Kidney (tissue), 14 donors: ENCODE data around the gene ANGPTL7. TPM values are rescaled to one million over a fixed set of nuclear protein-coding genes. Genes with fewer than 3 reads are reported as not detected.

Experiments
- DNase-seq, 5 donors: peaks; one replicate each; pipeline ENCODE4 v3.0.0-alpha.2; 2013 to 2020
- FAIRE-seq: peaks from 2 replicates; lab custom pipeline; 2012; peaks lifted over from hg19 to GRCh38; lab: Jason Lieb, UNC
- H3K27ac ChIP-seq, 2 donors: one replicate each; pipeline ENCODE4 v1.7.0; 2013; ENCODE audit warnings: low read depth in 2 of 2, low read length in 2 of 2, inconsistent platforms in 1 of 2
- H3K27me3 ChIP-seq: one replicate; pipeline ENCODE4 v1.7.1; 2013; ENCODE audit warnings: low read length, inconsistent platforms; ENCODE audit not compliant: control insufficient read depth, insufficient read depth
- H3K36me3 ChIP-seq, 3 donors: one replicate each; pipeline versions ENCODE4 v1.7.0 to v1.7.1; 2013; ENCODE audit warnings: low read length in 3 of 3, control low read depth in 1 of 3, inconsistent platforms in 1 of 3; ENCODE audit not compliant: insufficient read depth in 3 of 3, control insufficient read depth in 2 of 3
- H3K4me1 ChIP-seq, 3 donors: one replicate each; pipeline versions ENCODE4 v1.7.0 to v1.7.1; 2013; ENCODE audit warnings: low read length in 3 of 3, inconsistent platforms in 1 of 3, low read depth in 1 of 3; ENCODE audit not compliant: control insufficient read depth in 2 of 3, insufficient read depth in 2 of 3
- H3K4me3 ChIP-seq, 3 donors: one replicate each; pipeline versions ENCODE4 v1.7.0 to v1.8.1; 2013; ENCODE audit warnings: low read length in 3 of 3, control low read depth in 1 of 3, inconsistent platforms in 1 of 3
- H3K9ac ChIP-seq, 3 donors: one replicate each; pipeline versions ENCODE4 v1.7.0 to v1.7.1; 2013; ENCODE audit warnings: low read length in 3 of 3, control low read depth in 1 of 3, inconsistent platforms in 1 of 3
- H3K9me3 ChIP-seq, 3 donors: one replicate each; pipeline versions ENCODE4 v1.7.0 to v1.7.1; 2013; ENCODE audit warnings: low read length in 3 of 3, control low read depth in 1 of 3, inconsistent platforms in 1 of 3; ENCODE audit not compliant: control insufficient read depth in 2 of 3, insufficient read depth in 1 of 3
- CTCF ChIP-seq: IDR thresholded peaks from 3 replicates; pipeline ENCODE4 v1.5.1; 2012; ENCODE audit warnings: mild to moderate bottlenecking, moderate library complexity, borderline replicate concordance; ENCODE audit not compliant: insufficient read depth; ENCODE audit errors: extremely low read depth
- intact Hi-C: fragments of 100-400 bp; cut with DNase I; formaldehyde crosslinking; loops from one replicate; pipeline ENCODE4 v1.11.1; 2022
- polyA plus RNA-seq: library from polyadenylated mRNA; stranded (reverse); fragments of 350-450 nt; fragmentation: Illumina TruSeq; extraction: RNeasy Lipid Tissue Mini Kit (QIAGEN cat#74804); gene quantifications from one replicate; pipeline ENCODE4 v1.2.3, GENCODE V29; 2014; ENCODE audit warnings: low read depth, low replicate concordance; ENCODE audit not compliant: insufficient read depth
- total RNA-seq: library from RNA; stranded (reverse); fragmentation: NEBNext Ultra II Directional; extraction: Animal tissue kit (Norgen Biotek cat#: 25700); gene quantifications from one replicate; pipeline ENCODE4 v1.2.1, GENCODE V29; 2021
- donor health status: control.
- donor health status: control.
- donor health status: control.
- donor health status: control.
- donor health status: control.
- donor health status: DM: yes; HTN: yes; CAD: no.
- donor health status: Normal renal cell carcinoma (clear cell type).

Gene ANGPTL7
- total and polyA plus RNA-seq, 2 donors from 2014 or later: 0.19 to 0.24 TPM

- FAIRE-seq: no peak
- no peak overlapping the region for H3K27ac ChIP-seq
- no peak overlapping the region for H3K9ac ChIP-seq
- H3K4me3 ChIP-seq: no peak overlapping the region
- H3K27me3 ChIP-seq: no peaks in the 10 kb centered on the region
- H3K4me1 ChIP-seq: peaks cover 0 to 4% (median 0%) of the 10 kb centered on the region in 3 donors
- intact Hi-C loops: no loop called here
- H3K9me3 ChIP-seq: no peaks in the 10 kb centered on the region
- DNase-seq: no peak
- H3K36me3 ChIP-seq: peaks cover 4 to 22% (median 19%) of the 10 kb centered on the region in 3 donors
- no peak for TF ChIP-seq CTCF
Measured at GRCh38 chr1:11198851-11199594, 9.9 kb downstream of the ANGPTL7 start.

- H3K36me3 ChIP-seq: peaks cover under 1 to 37% (median 36%) of the 10 kb centered on the region in 3 donors
- FAIRE-seq: no peak
- no peaks in the 10 kb centered on the region for H3K4me1 ChIP-seq
Measured at GRCh38 chr1:11204396-11205190, 15.4 kb downstream of the ANGPTL7 start.

GRCh38 chr1:11207898-11208611 is 18.9 kb downstream of the ANGPTL7 start:
- intact Hi-C loops: no loop called here
- no peaks in the 10 kb centered on the region for H3K27me3 ChIP-seq
- DNase-seq (no peak), FAIRE-seq (no peak)
- H3K36me3 ChIP-seq: peaks cover 2 to 65% (median 55%) of the 10 kb centered on the region in 3 donors
- TF ChIP-seq CTCF: no peak
- H3K4me1 ChIP-seq: no peaks in the 10 kb centered on the region
- no peaks in the 10 kb centered on the region for H3K9me3 ChIP-seq
- H3K27ac ChIP-seq: no peak overlapping the region
- H3K4me3 ChIP-seq: no peak overlapping the region
- H3K9ac ChIP-seq: no peak overlapping the region

More at GRCh38 chr1:11204396-11205190, 15.4 kb downstream of the ANGPTL7 start:
- DNase-seq: peak in 2 of 5 donors; percentile 2 to 8
- no peak overlapping the region for H3K9ac ChIP-seq
- intact Hi-C loops: no loop called here
- no peaks in the 10 kb centered on the region for H3K27me3 ChIP-seq
- H3K4me3 ChIP-seq: no peak overlapping the region
- H3K9me3 ChIP-seq: no peaks in the 10 kb centered on the region
- TF ChIP-seq CTCF: no peak
- no peak overlapping the region for H3K27ac ChIP-seq
